WTC11 (cell line): Measurements from ENCODE around the gene ADM. TPM values are rescaled to one million over a fixed set of nuclear protein-coding genes. Genes with fewer than 3 reads are reported as not detected.

Experiments used
- E2F5 ChIP-seq: sonication (generic); formaldehyde crosslinking; IDR thresholded peaks from 2 replicates; pipeline ENCODE4 v1.8.1; 2022; ENCODE audit warnings: mild to moderate bottlenecking, moderate library complexity, missing genetic modification reagents
- ETV6 ChIP-seq: sonication (generic); formaldehyde crosslinking; IDR thresholded peaks from 2 replicates; pipeline ENCODE4 v1.8.1; 2022; ENCODE audit warnings: mild to moderate bottlenecking, missing genetic modification reagents
- GABPB1 ChIP-seq: sonication (generic); formaldehyde crosslinking; IDR thresholded peaks from 2 replicates; pipeline ENCODE4 v1.8.1; 2023; ENCODE audit warnings: mild to moderate bottlenecking, missing genetic modification reagents
- JUN ChIP-seq: sonication (generic); formaldehyde crosslinking; IDR thresholded peaks from 2 replicates; pipeline ENCODE4 v1.8.0; 2023; ENCODE audit warnings: mild to moderate bottlenecking, missing genetic modification reagents
- RELA ChIP-seq: sonication (generic); formaldehyde crosslinking; IDR thresholded peaks from 2 replicates; pipeline ENCODE4 v1.8.1; 2022; ENCODE audit warnings: missing genetic modification reagents, mild to moderate bottlenecking, borderline replicate concordance
- USF1 ChIP-seq: sonication (generic); formaldehyde crosslinking; IDR thresholded peaks from 2 replicates; pipeline ENCODE4 v1.8.0; 2022; ENCODE audit warnings: mild to moderate bottlenecking, missing genetic modification reagents
- total RNA-seq: library from RNA; stranded (reverse); gene quantifications from 3 replicates; pipeline ENCODE4 v1.2.3, GENCODE V29; 2021
- TF ChIP-seq, protein P1 (sequence below): sonication (generic); formaldehyde crosslinking; IDR thresholded peaks from 2 replicates; pipeline ENCODE4 v1.8.0; 2022; ENCODE audit warnings: mild to moderate bottlenecking, missing genetic modification reagents
- TF ChIP-seq, protein P2 (sequence below): sonication (generic); formaldehyde crosslinking; conservative IDR thresholded peaks from 2 replicates; pipeline ENCODE4 v1.8.1; 2022; ENCODE audit warnings: mild to moderate bottlenecking, missing genetic modification reagents

ADM gene
- total RNA-seq, 1 experiment from 2014 or later = 18.7 TPM

- TF ChIP-seq USF1 (CRISPR knock-in tag) (no peak), GABPB1 (CRISPR knock-in tag) (no peak), ETV6 (no peak), E2F5 (no peak), RELA (CRISPR knock-in tag) (no peak), JUN (CRISPR knock-in tag) (no peak)
- TF ChIP-seq, protein P1, sequence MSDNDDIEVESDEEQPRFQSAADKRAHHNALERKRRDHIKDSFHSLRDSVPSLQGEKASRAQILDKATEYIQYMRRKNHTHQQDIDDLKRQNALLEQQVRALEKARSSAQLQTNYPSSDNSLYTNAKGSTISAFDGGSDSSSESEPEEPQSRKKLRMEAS = no peak
- TF ChIP-seq, protein P2, sequence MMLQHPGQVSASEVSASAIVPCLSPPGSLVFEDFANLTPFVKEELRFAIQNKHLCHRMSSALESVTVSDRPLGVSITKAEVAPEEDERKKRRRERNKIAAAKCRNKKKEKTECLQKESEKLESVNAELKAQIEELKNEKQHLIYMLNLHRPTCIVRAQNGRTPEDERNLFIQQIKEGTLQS (CRISPR knock-in tag) = no peak
Measured at GRCh38 chr11:10356161-10356560, 51.3 kb downstream of the ADM start (continued).

Other genes with a start within 250 kb of the ADM start
- gene SBF2, start 10.9 kb upstream of the ADM start, total RNA-seq = 46.2 to 53.6 TPM (median 47.6 TPM) in 3 replicates
- 5.0 to 7.1 TPM (median 6.4 TPM) in 3 replicates for gene AMPD3, start 150.2 kb downstream of the ADM start, total RNA-seq
- 23.2 to 24.8 TPM (median 23.9 TPM) in 3 replicates for gene RNF141, start 236.1 kb downstream of the ADM start, total RNA-seq